GM12873 (cell line): ENCODE results near the gene CFAP47.

Experiments
- CTCF ChIP-seq: IDR thresholded peaks from 2 replicates; pipeline ENCODE4 v1.5.1; 2012; ENCODE audit warnings: low read depth, mild to moderate bottlenecking, moderate library complexity, low read length, control low read depth; ENCODE audit not compliant: insufficient read depth; ENCODE audit errors: missing control alignments

Gene CFAP47

DNA sequence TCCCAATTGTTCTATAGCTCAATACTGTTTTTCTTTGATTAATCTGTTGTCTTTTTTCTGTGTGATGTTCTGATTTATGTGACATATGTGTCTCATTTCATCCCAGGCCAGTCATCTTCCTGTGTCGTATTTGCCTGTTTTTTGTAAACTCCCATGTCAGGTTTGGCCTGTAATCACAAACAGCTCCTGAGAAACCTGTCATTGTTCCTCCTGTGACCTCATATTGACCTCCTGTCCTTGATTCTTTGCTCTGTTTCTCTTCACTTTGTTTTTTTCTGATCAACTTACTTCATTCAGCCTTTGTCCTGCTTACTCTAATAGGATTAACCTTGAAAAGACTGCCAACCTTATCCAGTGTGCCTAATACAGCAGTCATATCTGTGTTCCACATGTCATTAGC, 438.3 kb downstream of the CFAP47 start:
- TF ChIP-seq CTCF, result no peak

DNA sequence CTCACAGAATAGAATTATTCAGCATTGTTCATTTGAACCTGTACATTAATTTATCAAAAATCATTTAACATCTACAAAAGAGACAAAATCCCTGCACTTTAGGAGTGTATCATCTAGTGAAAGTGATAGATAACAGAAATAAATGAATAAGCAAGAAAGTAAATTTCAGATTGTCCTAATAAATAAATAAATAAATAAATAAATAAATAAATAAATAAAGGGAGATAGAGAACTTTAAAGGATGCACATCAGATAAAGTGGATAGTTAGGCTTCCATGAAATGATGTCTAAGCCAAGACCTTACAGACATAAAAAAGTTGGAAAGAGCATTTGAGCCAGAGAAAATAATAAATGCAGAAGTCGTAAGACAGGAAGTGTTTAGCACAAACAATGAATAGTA, 444.7 kb downstream of the CFAP47 start:
- no peak for TF ChIP-seq CTCF

DNA sequence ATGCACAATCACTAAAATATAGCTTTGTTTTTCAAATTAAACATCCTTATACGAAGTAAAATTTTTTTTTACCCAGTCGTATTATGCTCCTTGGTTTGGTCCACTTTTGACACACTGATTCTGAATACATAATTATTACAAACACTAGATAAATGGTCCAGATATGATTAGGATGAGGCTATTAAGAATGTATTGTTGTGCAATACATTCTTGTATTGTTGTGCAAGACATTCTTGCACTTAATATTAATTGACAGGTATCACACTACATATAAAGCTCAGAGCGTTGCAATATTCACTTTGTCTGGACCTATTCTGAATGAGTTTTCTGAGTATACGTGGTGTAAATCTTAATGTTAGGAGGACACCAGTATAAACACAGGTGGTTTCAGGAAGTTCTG, 464.0 kb downstream of the CFAP47 start:
- no peak for TF ChIP-seq CTCF

- TF ChIP-seq CTCF, result no peak
Measured at GRCh38 chrX:36388901-36389300, 469.4 kb downstream of the CFAP47 start.

DNA sequence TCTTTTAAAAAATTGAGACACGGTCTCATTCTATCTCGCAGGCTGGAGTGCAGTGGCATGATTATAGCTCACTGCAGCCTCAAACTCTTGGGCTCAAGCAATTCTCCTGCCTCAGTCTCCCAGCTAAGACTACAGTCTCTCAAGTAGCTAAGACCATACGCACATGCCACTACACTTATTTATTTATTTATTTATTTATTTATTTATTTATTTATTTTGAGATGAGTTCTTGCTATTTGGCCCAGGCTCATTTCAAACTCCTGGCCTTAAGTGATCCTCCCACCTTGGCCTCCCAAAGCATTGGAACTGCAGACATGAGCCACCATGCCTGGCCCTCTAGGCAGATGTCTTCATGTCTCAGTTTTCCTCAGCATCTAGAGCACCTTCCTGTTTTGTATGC, 482.2 kb downstream of the CFAP47 start:
- no peak for TF ChIP-seq CTCF

- TF ChIP-seq CTCF, result no peak
Measured at GRCh38 chrX:36407836-36408235, 488.3 kb downstream of the CFAP47 start.

DNA sequence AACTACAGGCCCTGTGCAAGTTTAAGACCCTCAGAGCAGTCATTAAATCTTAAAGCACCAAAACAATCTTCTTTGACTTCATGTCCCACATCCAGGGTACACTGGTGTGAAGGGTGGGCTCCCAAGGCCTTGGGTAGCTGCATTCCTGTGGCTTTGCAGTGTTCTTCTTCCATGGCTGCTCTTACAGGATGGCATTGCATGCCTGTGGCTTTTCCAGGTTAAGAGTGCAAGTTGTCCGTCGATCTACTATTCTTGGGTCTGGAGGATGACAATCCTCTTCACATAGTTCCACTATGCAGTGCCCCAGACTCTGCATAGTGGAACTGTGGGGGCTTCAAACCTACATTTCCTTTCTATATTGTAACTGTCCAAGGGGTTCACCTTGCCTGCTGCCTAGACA, 494.5 kb downstream of the CFAP47 start:
- no peak for TF ChIP-seq CTCF

- no peak for TF ChIP-seq CTCF
Measured at GRCh38 chrX:36422368-36422767, 502.8 kb downstream of the CFAP47 start.
